Esophagus muscularis mucosa (tissue), 4 donors: ENCODE results near the gene CDHR4. TPM values are rescaled to one million over a fixed set of nuclear protein-coding genes. Genes with fewer than 3 reads are reported as not detected.

Experiments
- DNase-seq: peaks from one replicate; pipeline ENCODE4 v3.0.0-alpha.2; 2017; ENCODE audit errors: extremely low spot score
- H3K27ac ChIP-seq, 4 donors: fragments of 200-600 bp; sonication (generic); replicated peaks in 1 of 4; 1 replicate in 3 of 4; 2 replicates in 1 of 4; pipeline ENCODE4 v1.5.1; 2016 to 2019; ENCODE audit warnings: mild to moderate bottlenecking in 1 of 4
- H3K27me3 ChIP-seq, 4 donors: fragments of 200-600 bp; sonication (generic); one replicate each; pipeline versions ENCODE4 v1.5.1 to v1.6.0; 2016 to 2019
- H3K36me3 ChIP-seq, 4 donors: fragments of 200-600 bp; sonication (generic); one replicate each; pipeline ENCODE4 v1.5.1; 2016 to 2019
- H3K4me1 ChIP-seq, 4 donors: fragments of 200-600 bp; sonication (generic); one replicate each; pipeline ENCODE4 v1.5.1; 2016 to 2019
- H3K4me3 ChIP-seq, 4 donors: fragments of 200-600 bp; sonication (generic); 1 replicate in 2 of 4; 2 replicates in 2 of 4; pipeline ENCODE4 v1.5.1; 2016 to 2019; ENCODE audit warnings: mild to moderate bottlenecking in 4 of 4, moderate library complexity in 1 of 4
- H3K9me3 ChIP-seq, 4 donors: fragments of 200-600 bp; sonication (generic); 1 replicate in 3 of 4; 2 replicates in 1 of 4; pipeline ENCODE4 v1.5.1; 2016 to 2019
- EP300 ChIP-seq: sonication (generic); formaldehyde crosslinking; IDR thresholded peaks from one replicate; pipeline ENCODE4 v1.6.1; 2017; ENCODE audit warnings: antibody characterized with exemption
- POLR2A ChIP-seq: fragments of 450-650 bp; IDR thresholded peaks from one replicate; pipeline ENCODE4 v1.6.1; 2017; ENCODE audit warnings: antibody characterized with exemption, moderate library complexity, mild to moderate bottlenecking, low read depth
- POLR2AphosphoS5 ChIP-seq, 2 donors: sonication (generic); formaldehyde crosslinking; IDR thresholded peaks; one replicate each; pipeline ENCODE4 v1.6.1; 2017; ENCODE audit warnings: antibody characterized with exemption in 2 of 2
- WGBS: methylation state at CpG from one replicate; pipeline ENCODE4 v1.1.5; 2018; 5-methylcytosine and 5-hydroxymethylcytosine counted together
- intact Hi-C: fragments of 100-400 bp; cut with DNase I; formaldehyde crosslinking; loops from one replicate; pipeline ENCODE4 v1.15.1; 2023
- total RNA-seq, 4 donors: library from RNA; depleted of rRNA; stranded (reverse); fragments of >200 nt; gene quantifications; one replicate each; pipeline versions ENCODE4 v1.1.0 to v1.2.1, GENCODE V29; 2016
- TF ChIP-seq, protein P1 (sequence below), 3 experiments: fragments of 200-600 bp in 2 of 3; fragments of 450-650 bp in 1 of 3; sonication (generic) in 2 of 3; IDR thresholded peaks; one replicate each; pipeline ENCODE4 v1.5.1; 2017 to 2019; ENCODE audit warnings: antibody characterized with exemption in 3 of 3, mild to moderate bottlenecking in 2 of 3, moderate library complexity in 1 of 3

Gene CDHR4
- total RNA-seq, 4 donors from 2014 or later, result 0.17 TPM; not detected in 3

DNA sequence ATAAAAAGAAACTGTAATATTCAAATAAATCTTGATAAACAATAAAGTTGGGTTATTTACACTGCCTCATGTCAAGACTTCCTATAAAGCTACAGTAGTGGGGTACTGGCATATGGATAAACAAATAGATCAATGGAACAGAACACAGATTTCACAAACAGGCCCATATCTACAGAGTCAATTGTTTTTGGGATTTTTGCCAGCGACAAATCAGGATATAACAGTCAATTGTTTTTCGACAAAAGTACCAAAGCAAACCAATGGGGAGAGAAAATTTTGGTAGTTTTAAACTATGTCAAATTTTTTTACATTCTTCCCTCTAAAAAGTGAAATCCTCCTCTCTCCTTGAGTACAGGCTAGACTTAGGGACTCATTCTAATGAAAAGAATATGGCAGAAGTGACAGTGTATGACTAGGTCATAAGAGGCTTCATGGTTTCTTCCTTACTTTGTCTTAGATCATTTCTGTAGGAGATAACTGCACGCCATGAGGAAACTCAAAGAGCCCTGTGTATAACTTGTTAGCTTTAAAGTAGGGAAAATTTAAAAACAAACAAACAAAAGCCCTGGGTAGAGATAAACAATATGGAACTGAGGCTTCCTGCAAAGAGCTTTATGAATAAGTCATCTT is 30.3 kb downstream of the CDHR4 start:
- TF ChIP-seq POLR2AphosphoS5 (IDR thresholded peaks at IDR 0.05), result no peak
- TF ChIP-seq, protein P1, sequence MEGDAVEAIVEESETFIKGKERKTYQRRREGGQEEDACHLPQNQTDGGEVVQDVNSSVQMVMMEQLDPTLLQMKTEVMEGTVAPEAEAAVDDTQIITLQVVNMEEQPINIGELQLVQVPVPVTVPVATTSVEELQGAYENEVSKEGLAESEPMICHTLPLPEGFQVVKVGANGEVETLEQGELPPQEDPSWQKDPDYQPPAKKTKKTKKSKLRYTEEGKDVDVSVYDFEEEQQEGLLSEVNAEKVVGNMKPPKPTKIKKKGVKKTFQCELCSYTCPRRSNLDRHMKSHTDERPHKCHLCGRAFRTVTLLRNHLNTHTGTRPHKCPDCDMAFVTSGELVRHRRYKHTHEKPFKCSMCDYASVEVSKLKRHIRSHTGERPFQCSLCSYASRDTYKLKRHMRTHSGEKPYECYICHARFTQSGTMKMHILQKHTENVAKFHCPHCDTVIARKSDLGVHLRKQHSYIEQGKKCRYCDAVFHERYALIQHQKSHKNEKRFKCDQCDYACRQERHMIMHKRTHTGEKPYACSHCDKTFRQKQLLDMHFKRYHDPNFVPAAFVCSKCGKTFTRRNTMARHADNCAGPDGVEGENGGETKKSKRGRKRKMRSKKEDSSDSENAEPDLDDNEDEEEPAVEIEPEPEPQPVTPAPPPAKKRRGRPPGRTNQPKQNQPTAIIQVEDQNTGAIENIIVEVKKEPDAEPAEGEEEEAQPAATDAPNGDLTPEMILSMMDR (IDR thresholded peaks at IDR 0.05), result no peak
- TF ChIP-seq EP300, result no peak
- no peak for TF ChIP-seq POLR2A
- Histone ChIP-seq H3K36me3 (peaks cover 0 to 9% (median 6%) of the 10 kb centered on the region in 4 donors), H3K9me3 (no peaks in the 10 kb centered on the region), H3K27ac (no peak overlapping the region), H3K4me3 (no peak overlapping the region), H3K4me1 (peaks cover 0 to 18% (median 8%) of the 10 kb centered on the region in 4 donors), H3K27me3 (no peaks in the 10 kb centered on the region)
- DNase-seq, result no peak
- intact Hi-C loops, result no loop called here
- 91% methylated on average over 3 of the region's 3 CpGs for WGBS

DNA sequence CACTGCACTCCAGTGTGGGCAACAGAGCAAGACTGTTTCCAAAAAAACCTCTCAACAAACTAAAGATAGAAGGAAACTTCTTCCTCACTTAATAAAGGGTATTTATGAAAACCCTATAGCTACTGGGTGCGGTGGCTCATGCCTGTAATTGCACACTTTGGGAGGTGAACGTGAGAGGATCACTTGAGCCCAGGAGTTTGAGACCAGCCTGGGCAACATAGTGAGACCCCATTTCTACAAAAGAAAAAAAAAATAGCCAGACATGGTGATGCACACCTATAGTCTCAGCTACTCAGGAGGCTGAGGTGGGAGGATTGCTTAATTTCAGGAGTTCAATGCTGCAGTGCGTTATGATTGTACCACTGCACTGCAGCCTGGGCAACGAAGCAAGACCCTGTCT is 35.7 kb downstream of the CDHR4 start:
- H3K36me3 ChIP-seq, result peaks cover 0 to 20% (median 3%) of the 10 kb centered on the region in 4 donors
- no peaks in the 10 kb centered on the region for H3K27me3 ChIP-seq
- 95% methylated on average over 4 of the region's 4 CpGs for WGBS
- no peaks in the 10 kb centered on the region for H3K9me3 ChIP-seq
- DNase-seq, result no peak
- TF ChIP-seq EP300 (no peak), POLR2AphosphoS5 (IDR thresholded peaks at IDR 0.05) (no peak), POLR2A (no peak)
- TF ChIP-seq, protein P1 (IDR thresholded peaks at IDR 0.05), result no peak
- intact Hi-C loops, result no loop called here
- H3K4me3 ChIP-seq, result no peak overlapping the region
- peaks cover 0 to 14% (median 4%) of the 10 kb centered on the region in 4 donors for H3K4me1 ChIP-seq
- H3K27ac ChIP-seq, result no peak overlapping the region

DNA sequence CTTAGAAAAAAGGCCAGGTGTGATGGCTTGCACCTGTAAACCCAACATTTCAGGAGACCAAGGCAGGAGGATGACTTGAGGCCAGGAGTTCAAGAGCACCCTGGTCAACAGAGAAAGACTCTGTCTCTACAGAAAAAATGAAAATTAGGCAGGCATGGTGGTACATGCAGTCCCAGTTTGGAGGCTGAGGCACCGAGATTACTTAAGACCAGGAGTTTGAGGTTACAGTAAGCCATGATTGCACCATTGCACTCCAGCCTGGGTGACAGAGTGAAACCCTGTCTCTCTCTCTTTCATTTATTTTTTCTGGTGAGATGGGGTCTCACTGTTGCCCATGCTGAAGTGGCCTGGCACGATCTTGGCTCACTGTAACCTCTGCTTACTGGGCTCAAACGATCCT is 38.0 kb downstream of the CDHR4 start:
- 85% methylated on average over 3 of the region's 3 CpGs for WGBS
- intact Hi-C loops, result no loop called here
- peaks cover 0 to 25% (median 9%) of the 10 kb centered on the region in 4 donors for H3K4me1 ChIP-seq
- TF ChIP-seq POLR2A, result no peak
- TF ChIP-seq, protein P1 (IDR thresholded peaks at IDR 0.05), result no peak
- no peak for TF ChIP-seq EP300
- TF ChIP-seq POLR2AphosphoS5 (IDR thresholded peaks at IDR 0.05), result no peak
- H3K4me3 ChIP-seq, result no peak overlapping the region
- no peaks in the 10 kb centered on the region for H3K27me3 ChIP-seq
- peaks cover 0 to 20% (median 3%) of the 10 kb centered on the region in 4 donors for H3K36me3 ChIP-seq
- DNase-seq, result no peak
- no peaks in the 10 kb centered on the region for H3K9me3 ChIP-seq
- no peak overlapping the region for H3K27ac ChIP-seq

DNA sequence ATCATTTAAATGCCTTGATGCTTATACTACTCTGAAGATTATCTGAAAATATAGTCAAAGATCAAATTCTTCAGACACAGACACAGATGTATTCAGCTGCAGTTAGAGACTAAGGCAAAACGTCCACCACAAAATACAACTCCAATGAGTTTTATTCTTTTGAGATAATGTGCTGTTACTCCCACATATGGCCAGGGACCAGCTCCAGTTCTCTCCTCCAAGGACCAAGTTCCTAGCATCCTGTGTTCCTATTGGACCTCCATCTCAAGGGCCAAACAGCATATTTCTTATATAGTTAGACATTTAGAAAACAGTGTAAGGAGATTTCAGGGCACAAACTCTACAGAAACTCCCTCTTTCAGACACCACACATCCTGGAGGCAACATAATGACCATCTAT is 40.4 kb downstream of the CDHR4 start:
- 13% methylated on average over 1 of the region's 1 CpG for WGBS
- intact Hi-C loops, result no loop called here
- peaks cover 0 to 13% (median 3%) of the 10 kb centered on the region in 4 donors for H3K36me3 ChIP-seq

More for the DNA sequence above, 40.4 kb downstream of the CDHR4 start:
- Histone ChIP-seq H3K27ac (no peak overlapping the region), H3K27me3 (no peaks in the 10 kb centered on the region), H3K4me1 (peaks cover 12 to 42% (median 21%) of the 10 kb centered on the region in 4 donors), H3K9me3 (no peaks in the 10 kb centered on the region), H3K4me3 (no peak overlapping the region)
- no peak for DNase-seq
- TF ChIP-seq, protein P1 (IDR thresholded peaks at IDR 0.05), result no peak
- TF ChIP-seq POLR2A, result no peak
- no peak for TF ChIP-seq EP300
- TF ChIP-seq POLR2AphosphoS5 (IDR thresholded peaks at IDR 0.05), result no peak
